Right kidney (tissue), 1 donor: Measurements from ENCODE around the gene PRCC.
"Not testable (repeated sequence)": the region's sequence is repeated elsewhere in the genome, so short reads cannot be mapped to it uniquely, and the experiment has no call there.

Experiments
- DNase-seq: peaks from one replicate; pipeline ENCODE4 v3.0.0-alpha.2; 2016

The PRCC gene

GRCh38 chr1:156757572-156758253, 9.6 kb upstream of the PRCC start:
- not testable (repeated sequence) for DNase-seq

GRCh38 chr1:156760092-156760795, 7.1 kb upstream of the PRCC start:
- no peak for DNase-seq

GRCh38 chr1:156760796-156761104, 6.6 kb upstream of the PRCC start:
- DNase-seq: no peak

- not testable (repeated sequence) for DNase-seq
Observed at GRCh38 chr1:156765136-156765535, 2.2 kb upstream of the PRCC start.

GRCh38 chr1:156765666-156766065, 1.7 kb upstream of the PRCC start:
- no peak for DNase-seq

GRCh38 chr1:156766298-156767100, 836 bp upstream of the PRCC start:
- peak; percentile 79 for DNase-seq

- DNase-seq: peak; percentile 49
Observed at GRCh38 chr1:156767879-156768604, 707 bp downstream of the PRCC start.

- DNase-seq: no peak
Observed at GRCh38 chr1:156768610-156769295, 1.4 kb downstream of the PRCC start.

GRCh38 chr1:156772222-156772621, 4.9 kb downstream of the PRCC start:
- DNase-seq: no peak

GRCh38 chr1:156772728-156773497, 5.6 kb downstream of the PRCC start:
- DNase-seq: no peak

GRCh38 chr1:156773607-156774006, 6.3 kb downstream of the PRCC start:
- no peak for DNase-seq

- no peak for DNase-seq
Observed at GRCh38 chr1:156775799-156776198, 8.5 kb downstream of the PRCC start.

GRCh38 chr1:156776942-156777341, 9.6 kb downstream of the PRCC start:
- no peak for DNase-seq

GRCh38 chr1:156777573-156777972, 10.2 kb downstream of the PRCC start:
- DNase-seq: no peak

- no peak for DNase-seq
Observed at GRCh38 chr1:156781585-156782186, 14.4 kb downstream of the PRCC start.

- DNase-seq: no peak
Observed at GRCh38 chr1:156785458-156785857, 18.1 kb downstream of the PRCC start.

- no peak for DNase-seq
Observed at GRCh38 chr1:156786640-156787039, 19.3 kb downstream of the PRCC start.

- no peak for DNase-seq
Observed at GRCh38 chr1:156788136-156788535, 20.8 kb downstream of the PRCC start.

GRCh38 chr1:156789621-156790318, 22.4 kb downstream of the PRCC start:
- DNase-seq: no peak
